Bronchial epithelial cell (primary cell): ENCODE data around the gene THAP2. TPM values are rescaled to one million over a fixed set of nuclear protein-coding genes. Genes with fewer than 3 reads are reported as not detected.

Experiments used
- DNase-seq: peaks from one replicate; pipeline ENCODE4 v3.0.0-alpha.2; 2010; ENCODE audit warnings: low read depth
- FAIRE-seq: peaks from 2 replicates; lab custom pipeline; 2011; peaks lifted over from hg19 to GRCh38; lab: Jason Lieb, UNC
- H3K27me3 ChIP-seq: 2 replicates; pipeline ENCODE4 v1.5.1; 2011; ENCODE audit warnings: low read length; ENCODE audit not compliant: control insufficient read depth, insufficient read depth
- H3K36me3 ChIP-seq: 2 replicates; pipeline ENCODE4 v1.5.1; 2011; ENCODE audit warnings: low read length; ENCODE audit not compliant: control insufficient read depth, insufficient read depth
- H3K4me3 ChIP-seq: 2 replicates; pipeline ENCODE4 v1.5.1; 2011; ENCODE audit warnings: mild to moderate bottlenecking, low read depth, low read length, control low read depth
- total RNA-seq: library from RNA; depleted of rRNA; stranded (reverse); fragments of >200 nt; gene quantifications from 2 replicates; pipeline ENCODE4 v1.2.1, GENCODE V29; 2014
- TF ChIP-seq, protein P1 (sequence below): IDR thresholded peaks from 2 replicates; pipeline ENCODE4 v1.5.1; 2011; ENCODE audit warnings: mild to moderate bottlenecking, moderate library complexity, low read length, control low read depth, inconsistent platforms; ENCODE audit not compliant: insufficient read depth, severe bottlenecking

Gene THAP2
- total RNA-seq, 1 donor from 2014 or later = 2.6 TPM

DNA sequence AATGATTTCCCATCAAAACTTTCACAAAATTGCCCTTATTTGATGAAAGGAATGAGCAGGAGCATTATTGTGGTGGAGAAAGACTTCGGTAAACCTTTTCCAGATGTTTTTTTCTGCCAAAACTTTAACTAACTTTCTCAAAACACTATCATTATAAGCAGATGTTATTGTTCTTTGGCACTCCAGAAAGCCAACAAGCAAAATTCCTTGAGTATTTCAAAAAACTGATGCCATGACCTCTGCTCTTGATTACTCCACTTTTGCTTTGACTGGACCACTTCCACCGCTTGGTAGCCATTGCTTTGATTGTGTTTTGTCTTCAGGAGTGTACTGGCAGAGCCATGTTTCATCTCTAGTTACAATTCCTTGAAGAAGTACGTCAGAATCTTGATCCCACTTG is 60.9 kb downstream of the THAP2 start:
- DNase-seq (no peak), FAIRE-seq (no peak)
- H3K36me3 ChIP-seq = no peaks in the 10 kb centered on the region
- TF ChIP-seq, protein P1, sequence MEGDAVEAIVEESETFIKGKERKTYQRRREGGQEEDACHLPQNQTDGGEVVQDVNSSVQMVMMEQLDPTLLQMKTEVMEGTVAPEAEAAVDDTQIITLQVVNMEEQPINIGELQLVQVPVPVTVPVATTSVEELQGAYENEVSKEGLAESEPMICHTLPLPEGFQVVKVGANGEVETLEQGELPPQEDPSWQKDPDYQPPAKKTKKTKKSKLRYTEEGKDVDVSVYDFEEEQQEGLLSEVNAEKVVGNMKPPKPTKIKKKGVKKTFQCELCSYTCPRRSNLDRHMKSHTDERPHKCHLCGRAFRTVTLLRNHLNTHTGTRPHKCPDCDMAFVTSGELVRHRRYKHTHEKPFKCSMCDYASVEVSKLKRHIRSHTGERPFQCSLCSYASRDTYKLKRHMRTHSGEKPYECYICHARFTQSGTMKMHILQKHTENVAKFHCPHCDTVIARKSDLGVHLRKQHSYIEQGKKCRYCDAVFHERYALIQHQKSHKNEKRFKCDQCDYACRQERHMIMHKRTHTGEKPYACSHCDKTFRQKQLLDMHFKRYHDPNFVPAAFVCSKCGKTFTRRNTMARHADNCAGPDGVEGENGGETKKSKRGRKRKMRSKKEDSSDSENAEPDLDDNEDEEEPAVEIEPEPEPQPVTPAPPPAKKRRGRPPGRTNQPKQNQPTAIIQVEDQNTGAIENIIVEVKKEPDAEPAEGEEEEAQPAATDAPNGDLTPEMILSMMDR = no peak
- H3K4me3 ChIP-seq = no peak overlapping the region
- H3K27me3 ChIP-seq = no peaks in the 10 kb centered on the region

DNA sequence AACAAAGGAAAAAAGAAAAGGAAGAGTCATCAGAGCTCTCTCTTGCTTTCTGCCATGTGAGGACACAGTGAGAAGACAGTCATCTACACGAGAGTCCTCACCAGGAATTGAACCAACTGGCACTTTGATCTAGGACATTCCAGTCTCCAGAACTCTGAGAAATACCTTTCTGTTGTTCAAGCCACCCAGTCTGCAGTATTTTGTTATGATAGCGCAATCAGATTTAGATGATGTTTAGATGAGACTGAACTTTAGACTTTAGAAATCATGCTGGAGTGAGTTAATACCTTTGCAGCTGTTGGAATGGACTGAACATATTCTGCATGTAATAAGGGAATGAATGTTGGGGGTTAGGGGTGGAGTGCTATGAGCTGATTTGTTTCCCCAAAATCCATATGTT is 62.4 kb downstream of the THAP2 start:
- Histone ChIP-seq H3K27me3 (no peaks in the 10 kb centered on the region), H3K36me3 (no peaks in the 10 kb centered on the region), H3K4me3 (no peak overlapping the region)
- DNase-seq (no peak), FAIRE-seq (no peak)
- TF ChIP-seq, protein P1 = no peak

DNA sequence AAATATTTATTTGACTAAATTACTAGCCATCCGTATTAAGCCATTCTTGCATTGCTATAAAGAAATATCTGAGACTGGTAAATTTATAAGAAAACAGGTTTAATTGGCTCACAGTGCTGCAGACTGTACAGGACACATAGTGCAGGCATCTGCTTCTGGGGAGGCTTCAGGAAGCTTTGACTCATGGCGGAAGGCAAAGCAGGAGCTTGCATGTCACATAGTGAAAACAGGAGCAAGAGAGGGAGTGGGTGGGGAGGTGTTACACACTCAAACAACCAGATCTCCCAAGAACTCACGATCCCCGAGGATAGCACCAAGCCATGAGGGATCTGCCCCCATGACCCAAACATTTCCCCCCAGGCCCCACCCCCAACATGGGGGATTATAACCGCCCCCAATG is 63.9 kb downstream of the THAP2 start:
- DNase-seq (no peak), FAIRE-seq (no peak)
- Histone ChIP-seq H3K4me3 (no peak overlapping the region), H3K27me3 (no peaks in the 10 kb centered on the region), H3K36me3 (no peaks in the 10 kb centered on the region)
- TF ChIP-seq, protein P1 = no peak

Other genes with a start within 250 kb of the THAP2 start
- gene LGR5, start 224.5 kb upstream of the THAP2 start, total RNA-seq = not detected in 2 replicates
- 22.1 and 23.0 TPM in 2 replicates for gene ZFC3H1, start 453 bp upstream of the THAP2 start, total RNA-seq
- gene TMEM19, start 21.8 kb downstream of the THAP2 start, total RNA-seq = 37.6 and 40.3 TPM in 2 replicates
- gene RAB21, start 90.6 kb downstream of the THAP2 start, total RNA-seq = 27.9 and 48.5 TPM in 2 replicates
- gene TBC1D15, start 175.5 kb downstream of the THAP2 start, total RNA-seq = 11.5 and 15.8 TPM in 2 replicates